Activated naive CD8-positive, alpha-beta T cell treated with anti-CD3 and anti-CD28 coated beads, Interleukin-2, amount 50 U/mL, for 24 hours (primary cell): Measurements from ENCODE around the gene ZNF672.

Experiments
- ATAC-seq: fragments of 150-1000 bp; cut with Tn5 transposase; one replicate; pipeline ENCODE4 v1.10.0; 2021
- DNase-seq: peaks from one replicate; pipeline ENCODE4 v3.0.0; 2021
- H3K27ac Mint-ChIP-seq: one replicate; pipeline ENCODE4 v1.8.0; 2021; ENCODE audit warnings: mild to moderate bottlenecking, mixed read lengths
- H3K27me3 Mint-ChIP-seq: one replicate; pipeline ENCODE4 v1.8.0; 2021; ENCODE audit warnings: mixed read lengths
- H3K36me3 Mint-ChIP-seq: one replicate; pipeline ENCODE4 v1.8.0; 2021; ENCODE audit warnings: low read depth, mixed read lengths
- H3K4me1 Mint-ChIP-seq: one replicate; pipeline ENCODE4 v1.8.0; 2021; ENCODE audit warnings: mixed read lengths
- H3K4me3 Mint-ChIP-seq: one replicate; pipeline ENCODE4 v1.8.0; 2021; ENCODE audit warnings: mild to moderate bottlenecking, moderate library complexity, mixed read lengths
- H3K9me3 Mint-ChIP-seq: one replicate; pipeline ENCODE4 v1.8.0; 2021; ENCODE audit warnings: mixed read lengths

Gene ZNF672

GRCh38 chr1:248850536-248851251 lies 12.7 kb downstream of the ZNF672 start:
- peak overlapping the region; percentile 31 for H3K27ac Mint-ChIP-seq
- no peaks in the 10 kb centered on the region for H3K9me3 Mint-ChIP-seq
- peaks cover 34% of the 10 kb centered on the region for H3K36me3 Mint-ChIP-seq
- ATAC-seq (no peak), DNase-seq (no peak)
- no peaks in the 10 kb centered on the region for H3K4me1 Mint-ChIP-seq
- no peaks in the 10 kb centered on the region for H3K27me3 Mint-ChIP-seq
- H3K4me3 Mint-ChIP-seq = no peak overlapping the region

GRCh38 chr1:248851390-248851789 lies 13.4 kb downstream of the ZNF672 start:
- ATAC-seq (peak; percentile 12), DNase-seq (no peak)
- Mint-ChIP-seq H3K9me3 (no peaks in the 10 kb centered on the region), H3K27me3 (no peaks in the 10 kb centered on the region), H3K4me3 (no peak overlapping the region), H3K4me1 (no peaks in the 10 kb centered on the region), H3K27ac (peak overlapping the region; percentile 31), H3K36me3 (peaks cover 38% of the 10 kb centered on the region)

- H3K27ac Mint-ChIP-seq = no peak overlapping the region
- no peaks in the 10 kb centered on the region for H3K9me3 Mint-ChIP-seq
- peaks cover 37% of the 10 kb centered on the region for H3K36me3 Mint-ChIP-seq
- H3K4me3 Mint-ChIP-seq = no peak overlapping the region
- no peaks in the 10 kb centered on the region for H3K4me1 Mint-ChIP-seq
- DNase-seq (no peak), ATAC-seq (no peak)
- no peaks in the 10 kb centered on the region for H3K27me3 Mint-ChIP-seq
Observed at GRCh38 chr1:248852481-248853405, 14.7 kb downstream of the ZNF672 start.

- Mint-ChIP-seq H3K9me3 (no peaks in the 10 kb centered on the region), H3K36me3 (peaks cover 32% of the 10 kb centered on the region), H3K27ac (no peak overlapping the region), H3K27me3 (no peaks in the 10 kb centered on the region), H3K4me3 (peak overlapping the region; percentile 25), H3K4me1 (peaks cover 3% of the 10 kb centered on the region)
- DNase-seq (no peak), ATAC-seq (peak; percentile 38)
Observed at GRCh38 chr1:248853663-248854375, 15.8 kb downstream of the ZNF672 start.

- Mint-ChIP-seq H3K36me3 (peaks cover 29% of the 10 kb centered on the region), H3K9me3 (no peaks in the 10 kb centered on the region), H3K4me3 (no peak overlapping the region), H3K27ac (peak overlapping the region; percentile 24), H3K4me1 (peaks cover 17% of the 10 kb centered on the region), H3K27me3 (no peaks in the 10 kb centered on the region)
- ATAC-seq (no peak), DNase-seq (no peak)
Observed at GRCh38 chr1:248855580-248855979, 17.6 kb downstream of the ZNF672 start.

- H3K4me3 Mint-ChIP-seq = peak overlapping the region; percentile 95
- H3K36me3 Mint-ChIP-seq = peaks cover 29% of the 10 kb centered on the region
- ATAC-seq = no peak
Observed at GRCh38 chr1:248856176-248856575, 18.2 kb downstream of the ZNF672 start.

GRCh38 chr1:248857201-248857600 lies 19.2 kb downstream of the ZNF672 start:
- Mint-ChIP-seq H3K36me3 (peaks cover 29% of the 10 kb centered on the region), H3K27me3 (no peaks in the 10 kb centered on the region), H3K4me3 (peak overlapping the region; percentile 95), H3K9me3 (no peaks in the 10 kb centered on the region), H3K4me1 (peaks cover 23% of the 10 kb centered on the region), H3K27ac (peak overlapping the region; percentile 97)
- DNase-seq (no peak), ATAC-seq (no peak)

More at GRCh38 chr1:248856176-248856575, 18.2 kb downstream of the ZNF672 start:
- Mint-ChIP-seq H3K27ac (peak overlapping the region; percentile 15), H3K4me1 (peaks cover 17% of the 10 kb centered on the region), H3K27me3 (no peaks in the 10 kb centered on the region), H3K9me3 (no peaks in the 10 kb centered on the region)
- DNase-seq = no peak

- H3K4me1 Mint-ChIP-seq = peaks cover 28% of the 10 kb centered on the region
- ATAC-seq (no peak), DNase-seq (no peak)
- H3K36me3 Mint-ChIP-seq = peaks cover 29% of the 10 kb centered on the region
- peak overlapping the region; percentile 95 for H3K4me3 Mint-ChIP-seq
- H3K9me3 Mint-ChIP-seq = no peaks in the 10 kb centered on the region
- no peaks in the 10 kb centered on the region for H3K27me3 Mint-ChIP-seq
- H3K27ac Mint-ChIP-seq = peak overlapping the region; percentile 97
Observed at GRCh38 chr1:248857749-248858095, 19.7 kb downstream of the ZNF672 start.

- peak; percentile 46 for DNase-seq
- Mint-ChIP-seq H3K36me3 (peaks cover 29% of the 10 kb centered on the region), H3K27me3 (no peaks in the 10 kb centered on the region), H3K4me3 (peak overlapping the region; percentile 95), H3K9me3 (no peaks in the 10 kb centered on the region), H3K4me1 (peaks cover 32% of the 10 kb centered on the region), H3K27ac (peak overlapping the region; percentile 97)
- ATAC-seq = peak; percentile 47
Observed at GRCh38 chr1:248858096-248858890, 20.3 kb downstream of the ZNF672 start.

GRCh38 chr1:248858891-248859889 lies 21.2 kb downstream of the ZNF672 start, which contains the start of gene ZNF692:
ZNF692 (minus strand) TSS chr1:248859085; CDS start chr1:248858309, 776 bp downstream.
- peak within 1 kb of the TSS; percentile 95 for H3K4me3 Mint-ChIP-seq
- H3K27ac Mint-ChIP-seq = peak within 1 kb of the TSS; percentile 97
- peaks cover 25% of the 10 kb centered on the region for H3K36me3 Mint-ChIP-seq
- ATAC-seq (peak; percentile 84), DNase-seq (peak; percentile 96)
- peaks cover 40% of the 10 kb centered on the region for H3K4me1 Mint-ChIP-seq
- H3K9me3 Mint-ChIP-seq = no peaks in the 10 kb centered on the region
- H3K27me3 Mint-ChIP-seq = no peaks in the 10 kb centered on the region

- no peaks in the 10 kb centered on the region for H3K9me3 Mint-ChIP-seq
- DNase-seq = no peak
- no peaks in the 10 kb centered on the region for H3K27me3 Mint-ChIP-seq
- peaks cover 41% of the 10 kb centered on the region for H3K4me1 Mint-ChIP-seq
- H3K4me3 Mint-ChIP-seq = peak overlapping the region; percentile 95
- no peak for ATAC-seq
- H3K27ac Mint-ChIP-seq = peak overlapping the region; percentile 97
- peaks cover 18% of the 10 kb centered on the region for H3K36me3 Mint-ChIP-seq
Observed at GRCh38 chr1:248860007-248860406, 22.0 kb downstream of the ZNF672 start.

- ATAC-seq (no peak), DNase-seq (no peak)
- Mint-ChIP-seq H3K9me3 (no peaks in the 10 kb centered on the region), H3K27ac (peak overlapping the region; percentile 21), H3K4me1 (peaks cover 41% of the 10 kb centered on the region), H3K36me3 (peaks cover 7% of the 10 kb centered on the region), H3K4me3 (peak overlapping the region; percentile 83), H3K27me3 (no peaks in the 10 kb centered on the region)
Observed at GRCh38 chr1:248861616-248862015, 23.6 kb downstream of the ZNF672 start.

GRCh38 chr1:248862695-248862997 lies 24.6 kb downstream of the ZNF672 start:
- Mint-ChIP-seq H3K9me3 (no peaks in the 10 kb centered on the region), H3K36me3 (peaks cover 4% of the 10 kb centered on the region), H3K27me3 (no peaks in the 10 kb centered on the region), H3K4me1 (peaks cover 41% of the 10 kb centered on the region), H3K4me3 (peak overlapping the region; percentile 83), H3K27ac (peak overlapping the region; percentile 65)
- DNase-seq (no peak), ATAC-seq (peak; percentile 24)
